ENCODE data around the gene PRDX5.
"Not testable (repeated sequence)": the region's sequence is repeated elsewhere in the genome, so short reads cannot be mapped to it uniquely, and the experiment has no call there.

PRDX5 gene

GRCh38 chr11:64323373-64323772 lies 5.5 kb downstream of the PRDX5 start:
- no peak for DNase-seq (ENCODE audit: low read depth)
- no peak for TF ChIP-seq CTCF (IDR thresholded peaks at IDR 0.05; ENCODE audit: insufficient read depth, low read depth, low read length, missing control alignments)
- no peak overlapping the region for H3K4me3 ChIP-seq (ENCODE audit: low read length)

- not testable (repeated sequence) for H3K4me3 ChIP-seq (ENCODE audit: low read length); DNase-seq (ENCODE audit: low read depth)
Observed at GRCh38 chr11:64323984-64324383, 6.1 kb downstream of the PRDX5 start.

GRCh38 chr11:64324692-64325469 lies 7.0 kb downstream of the PRDX5 start:
- DNase-seq (ENCODE audit: low read depth): peak; percentile 95
- no peak for TF ChIP-seq CTCF (IDR thresholded peaks at IDR 0.05; ENCODE audit: insufficient read depth, low read depth, low read length, missing control alignments)
- H3K4me3 ChIP-seq (ENCODE audit: low read length): no peak overlapping the region

GRCh38 chr11:64327375-64327774 lies 9.5 kb downstream of the PRDX5 start:
- DNase-seq (ENCODE audit: low read depth): no peak
- H3K4me3 ChIP-seq (ENCODE audit: low read length): no peak overlapping the region
- TF ChIP-seq CTCF (IDR thresholded peaks at IDR 0.05; ENCODE audit: insufficient read depth, low read depth, low read length, missing control alignments): no peak

GRCh38 chr11:64327993-64328392 lies 10.1 kb downstream of the PRDX5 start:
- H3K4me3 ChIP-seq (ENCODE audit: low read length): no peak overlapping the region
- DNase-seq (ENCODE audit: low read depth): no peak
- no peak for TF ChIP-seq CTCF (IDR thresholded peaks at IDR 0.05; ENCODE audit: insufficient read depth, low read depth, low read length, missing control alignments)

- no peak for TF ChIP-seq CTCF (IDR thresholded peaks at IDR 0.05; ENCODE audit: insufficient read depth, low read depth, low read length, missing control alignments)
- no peak for DNase-seq (ENCODE audit: low read depth)
- H3K4me3 ChIP-seq (ENCODE audit: low read length): no peak overlapping the region
Observed at GRCh38 chr11:64330888-64331287, 13.0 kb downstream of the PRDX5 start.

GRCh38 chr11:64331569-64332371 lies 13.8 kb downstream of the PRDX5 start:
- peak; percentile 93 for DNase-seq (ENCODE audit: low read depth)

More at GRCh38 chr11:64331569-64332371, 13.8 kb downstream of the PRDX5 start:
- no peak overlapping the region for H3K4me3 ChIP-seq (ENCODE audit: low read length)
- peak; percentile 81 for TF ChIP-seq CTCF (IDR thresholded peaks at IDR 0.05; ENCODE audit: insufficient read depth, low read depth, low read length, missing control alignments)

Measured in epithelial cell of esophagus (primary cell).